Stimulated activated CD8-positive, alpha-beta memory T cell treated with anti-CD3 and anti-CD28 coated beads, Interleukin-12 subunit alpha, Interleukin-12 subunit beta, amount 100 ng/mL, for 24 hours (primary cell): ENCODE results near the gene SAP130.
A peak's percentile ranks its signal among the peaks of the same experiment; 100 is the strongest.

Experiments used
- DNase-seq: peaks from one replicate; pipeline ENCODE4 v3.0.0-alpha.2; 2020; ENCODE audit errors: extremely low read depth

The SAP130 gene

GRCh38 chr2:128027801-128028667, at the start of gene SAP130:
Gene SAP130 (minus strand): TSS chr2:128028059. CDS start chr2:128026292, 1,767 bp downstream.
- peak; percentile 98 for DNase-seq

GRCh38 chr2:128076461-128077106, 48.7 kb upstream of the SAP130 start:
- no peak for DNase-seq

GRCh38 chr2:128073278-128073677, 45.4 kb upstream of the SAP130 start:
- DNase-seq: no peak

- no peak for DNase-seq
Measured at GRCh38 chr2:128069769-128070168, 41.9 kb upstream of the SAP130 start.

GRCh38 chr2:128064353-128064752, 36.5 kb upstream of the SAP130 start:
- no peak for DNase-seq

GRCh38 chr2:128062571-128062970, 34.7 kb upstream of the SAP130 start:
- DNase-seq: no peak

- no peak for DNase-seq
Measured at GRCh38 chr2:128058114-128058513, 30.3 kb upstream of the SAP130 start.

GRCh38 chr2:128057334-128057733, 29.5 kb upstream of the SAP130 start:
- DNase-seq: no peak

GRCh38 chr2:128054104-128054885, 26.4 kb upstream of the SAP130 start:
- DNase-seq: no peak

GRCh38 chr2:128053331-128053730, 25.5 kb upstream of the SAP130 start:
- no peak for DNase-seq

- no peak for DNase-seq
Measured at GRCh38 chr2:128043041-128043440, 15.2 kb upstream of the SAP130 start.

GRCh38 chr2:128041561-128041960, 13.7 kb upstream of the SAP130 start:
- no peak for DNase-seq

GRCh38 chr2:128040166-128040771, 12.4 kb upstream of the SAP130 start:
- DNase-seq: no peak

GRCh38 chr2:128039535-128039934, 11.7 kb upstream of the SAP130 start:
- no peak for DNase-seq

- no peak for DNase-seq
Measured at GRCh38 chr2:128038411-128038810, 10.6 kb upstream of the SAP130 start.

- DNase-seq: no peak
Measured at GRCh38 chr2:128037649-128038048, 9.8 kb upstream of the SAP130 start.

GRCh38 chr2:128036748-128037607, 9.1 kb upstream of the SAP130 start:
- no peak for DNase-seq

- no peak for DNase-seq
Measured at GRCh38 chr2:128032092-128032491, 4.2 kb upstream of the SAP130 start.

GRCh38 chr2:128028668-128029054, 802 bp upstream of the SAP130 start:
- DNase-seq: no peak

GRCh38 chr2:128027278-128027800, 520 bp downstream of the SAP130 start:
- DNase-seq: peak; percentile 98
